SK-N-SH (cell line): Measurements from ENCODE around the gene CD36. TPM values are rescaled to one million over a fixed set of nuclear protein-coding genes. Genes with fewer than 3 reads are reported as not detected.

Experiments
- CTCF ChIA-PET: fragments of 300-600, 350-600 bp; formaldehyde crosslinking; extraction: SDS; loops from one replicate; lab custom pipeline; 2021; lab: Yijun Ruan, JAX
- POLR2A ChIA-PET: fragments of 350-600 bp; sonication (Branson Sonifier 250); formaldehyde crosslinking; extraction: SDS; loops from one replicate; lab custom pipeline; 2020; ENCODE audit warnings: antibody characterized with exemption, inconsistent platforms; lab: Yijun Ruan, JAX
- DNase-seq: peaks from one replicate; pipeline ENCODE4 v3.0.0; 2012
- H2AFZ ChIP-seq: fragments of 200-600 bp; sonication (generic); 2 replicates; pipeline ENCODE4 v1.8.1; 2016; ENCODE audit warnings: antibody characterized with exemption, mild to moderate bottlenecking, low read depth
- H3F3A ChIP-seq: fragments of 200-600 bp; sonication (generic); replicated peaks from 2 replicates; pipeline ENCODE3; 2016; ENCODE audit warnings: antibody characterized with exemption, mild to moderate bottlenecking; ENCODE audit not compliant: insufficient read depth
- H3K27ac ChIP-seq, 2 experiments: fragments of 200-500 bp in 1 of 2; fragments of 200-600 bp in 1 of 2; sonication (Bioruptor generic) in 1 of 2; sonication (generic), shearing (Covaris generic) in 1 of 2; 2 replicates each; pipeline versions ENCODE4 v1.5.1 to v1.6.1; 2014 to 2016; ENCODE audit warnings: low read depth in 2 of 2, inconsistent platforms in 1 of 2, low read length in 1 of 2, mild to moderate bottlenecking in 1 of 2, mixed read lengths in 1 of 2
- H3K27me3 ChIP-seq: fragments of 200-600 bp; sonication (generic), shearing (Covaris generic); 2 replicates; pipeline ENCODE4 v1.6.1; 2016; ENCODE audit warnings: mixed run types; ENCODE audit not compliant: insufficient read depth
- H3K36me3 ChIP-seq, 2 experiments: fragments of 200-500 bp in 1 of 2; fragments of 200-600 bp in 1 of 2; sonication (Bioruptor generic) in 1 of 2; sonication (generic) in 1 of 2; replicated peaks in 1 of 2; 2 replicates each; pipeline versions ENCODE3 to v1.5.1; 2014 to 2016; ENCODE audit warnings: low read length in 1 of 2, mild to moderate bottlenecking in 1 of 2; ENCODE audit not compliant: insufficient read depth in 2 of 2, control insufficient read depth in 1 of 2
- H3K4me1 ChIP-seq, 2 experiments: fragments of 200-500 bp in 1 of 2; fragments of 200-600 bp in 1 of 2; sonication (Bioruptor generic) in 1 of 2; sonication (generic), shearing (Covaris generic) in 1 of 2; 2 replicates each; pipeline versions ENCODE4 v1.5.1 to v1.6.1; 2014 to 2016; ENCODE audit warnings: low read depth in 1 of 2, low read length in 1 of 2, mixed run types in 1 of 2; ENCODE audit not compliant: insufficient read depth in 2 of 2, control insufficient read depth in 1 of 2
- H3K4me2 ChIP-seq: fragments of 200-600 bp; sonication (generic), shearing (Covaris generic); 2 replicates; pipeline ENCODE4 v1.6.1; 2017; ENCODE audit warnings: mixed run types
- H3K4me3 ChIP-seq, 2 experiments: fragments of 200-500 bp in 1 of 2; fragments of 200-600 bp in 1 of 2; sonication (Bioruptor generic) in 1 of 2; sonication (generic), shearing (Covaris generic) in 1 of 2; 2 replicates each; pipeline versions ENCODE4 v1.5.1 to v1.8.1; 2014 to 2016; ENCODE audit warnings: low read depth in 2 of 2, inconsistent platforms in 1 of 2, low read length in 1 of 2, mild to moderate bottlenecking in 1 of 2, mixed read lengths in 1 of 2, moderate library complexity in 1 of 2
- H3K79me2 ChIP-seq: fragments of 200-600 bp; sonication (generic); 2 replicates; pipeline ENCODE4 v1.8.1; 2017; ENCODE audit warnings: mild to moderate bottlenecking; ENCODE audit not compliant: insufficient read depth
- H3K9ac ChIP-seq: fragments of 200-600 bp; sonication (generic); 2 replicates; pipeline ENCODE4 v1.6.1; 2017; ENCODE audit warnings: mixed run types
- H3K9me2 ChIP-seq: fragments of 200-600 bp; sonication (generic); 2 replicates; pipeline ENCODE4 v1.6.1; 2017; ENCODE audit warnings: mixed run types
- H3K9me3 ChIP-seq: fragments of 200-600 bp; sonication (generic); 2 replicates; pipeline ENCODE4 v1.6.1; 2017; ENCODE audit warnings: mixed run types, mild to moderate bottlenecking, moderate library complexity
- H4K20me1 ChIP-seq: fragments of 200-600 bp; sonication (generic); 2 replicates; pipeline ENCODE4 v1.6.1; 2017; ENCODE audit warnings: mild to moderate bottlenecking, mixed run types; ENCODE audit not compliant: insufficient read depth
- CHD2 ChIP-seq: fragments of 150-350 bp; IDR thresholded peaks from 2 replicates; pipeline ENCODE4 v1.6.1; 2018; ENCODE audit warnings: low read length; ENCODE audit not compliant: partially characterized antibody
- EP300 ChIP-seq, 2 experiments: IDR thresholded peaks; 2 replicates each; pipeline versions ENCODE4 v1.4.0 to v1.6.1; 2012; ENCODE audit warnings: borderline replicate concordance in 1 of 2, low read depth in 1 of 2, low read length in 1 of 2
- EZH2phosphoT487 ChIP-seq: fragments of 200-600 bp; sonication (generic); IDR thresholded peaks from 2 replicates; pipeline ENCODE4 v1.6.1; 2017; ENCODE audit warnings: low read depth, mixed run types, mild to moderate bottlenecking, antibody characterized with exemption, moderate library complexity, borderline replicate concordance
- FOSL2 ChIP-seq: IDR thresholded peaks from 2 replicates; pipeline ENCODE4 v1.4.0; 2012; ENCODE audit warnings: low read depth, mild to moderate bottlenecking, moderate library complexity, borderline replicate concordance
- FOXJ3 ChIP-seq: sonication (generic); formaldehyde crosslinking; IDR thresholded peaks from 2 replicates; pipeline ENCODE4 v1.5.1; 2020; ENCODE audit warnings: mild to moderate bottlenecking, missing genetic modification reagents
- FOXM1 ChIP-seq: IDR thresholded peaks from 2 replicates; pipeline ENCODE4 v1.4.0; 2012; ENCODE audit warnings: low read depth, mild to moderate bottlenecking
- GABPA ChIP-seq: IDR thresholded peaks from 2 replicates; pipeline ENCODE4 v1.4.0; 2012; ENCODE audit warnings: low read depth, mild to moderate bottlenecking
- GATA2 ChIP-seq: sonication (generic); formaldehyde crosslinking; IDR thresholded peaks from 2 replicates; pipeline ENCODE4 v1.5.0; 2020; ENCODE audit warnings: mild to moderate bottlenecking, missing genetic modification reagents
- JUND ChIP-seq: IDR thresholded peaks from 2 replicates; pipeline ENCODE4 v1.4.0; 2012
- MEF2A ChIP-seq: IDR thresholded peaks from 2 replicates; pipeline ENCODE4 v1.4.0; 2012; ENCODE audit warnings: low read depth, borderline replicate concordance
- NRF1 ChIP-seq: IDR thresholded peaks from 2 replicates; pipeline ENCODE4 v1.6.1; 2012; ENCODE audit warnings: low read depth, mild to moderate bottlenecking, low read length
- POLR2AphosphoS5 ChIP-seq: IDR thresholded peaks from 2 replicates; pipeline ENCODE4 v1.6.1; 2012; ENCODE audit warnings: low read depth, low read length
- SMC3 ChIP-seq: IDR thresholded peaks from 2 replicates; pipeline ENCODE4 v1.6.1; 2012; ENCODE audit warnings: low read depth, low read length, improper control_type of control experiment
- TAF1 ChIP-seq: IDR thresholded peaks from 2 replicates; pipeline ENCODE4 v1.6.1; 2012; ENCODE audit warnings: low read depth, mild to moderate bottlenecking, low read length, moderate library complexity, borderline replicate concordance
- WGBS: methylation state at CpG from one replicate; pipeline ENCODE4 v1.1.6; 2017; ENCODE audit warnings: low lambda C conversion rate; 5-methylcytosine and 5-hydroxymethylcytosine counted together
- polyA plus RNA-seq, 3 experiments: library from polyadenylated mRNA; depleted of rRNA; stranded (reverse); fragments of >200 nt; gene quantifications; 2 replicates each; pipeline ENCODE4 v1.2.3, GENCODE V29; 2012
- TF ChIP-seq, protein P1 (sequence below): IDR thresholded peaks from 2 replicates; pipeline ENCODE4 v1.4.0; 2012; ENCODE audit warnings: low read depth, borderline replicate concordance
- TF ChIP-seq, protein P2 (sequence below): IDR thresholded peaks from 2 replicates; pipeline ENCODE4 v1.4.0; 2012; ENCODE audit warnings: low read depth
- TF ChIP-seq, protein P3 (sequence below): fragments of 150-350 bp; IDR thresholded peaks from 2 replicates; pipeline ENCODE4 v1.6.1; 2016; ENCODE audit warnings: mild to moderate bottlenecking, low read depth, low read length
- TF ChIP-seq, protein P4 (sequence below): fragments of 150-350 bp; IDR thresholded peaks from 2 replicates; pipeline ENCODE4 v1.6.1; 2017; ENCODE audit warnings: antibody characterized with exemption, low read length, low read depth, borderline replicate concordance
- TF ChIP-seq, protein P5 (sequence below): IDR thresholded peaks from 2 replicates; pipeline ENCODE4 v1.4.0; 2012; ENCODE audit warnings: low read depth, borderline replicate concordance

CD36 gene
- polyA plus RNA-seq, 1 of the 3 experiments (the other 2 are of a cell fraction), result 0.10 TPM

DNA sequence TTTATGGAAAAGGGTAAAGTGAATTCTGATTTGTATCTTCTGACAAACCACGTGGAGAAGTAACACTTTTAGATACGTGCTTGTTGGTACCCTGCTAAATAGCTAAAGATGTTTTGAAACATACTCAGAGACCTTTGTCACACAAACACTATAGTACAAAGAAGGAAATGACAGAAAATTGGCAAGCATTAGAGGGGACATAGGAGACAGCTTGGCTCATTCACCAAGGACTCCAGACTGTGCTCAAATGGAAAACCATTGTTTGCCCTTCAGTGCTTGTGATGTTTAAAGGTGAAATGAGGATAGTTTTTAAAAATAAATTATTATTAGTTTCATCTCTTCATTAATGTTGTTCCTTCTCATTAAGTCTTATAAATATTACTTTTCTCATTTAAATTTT is 34.0 kb upstream of the CD36 start:
- Histone ChIP-seq H3K79me2 (no peaks in the 10 kb centered on the region), H3K36me3 (no peaks in the 10 kb centered on the region), H3K4me2 (no peak overlapping the region), H3K4me3 (no peak overlapping the region), H4K20me1 (no peaks in the 10 kb centered on the region), H3K27me3 (no peaks in the 10 kb centered on the region), H3K9ac (no peak overlapping the region)
- WGBS, result 87% methylated on average over 2 of the region's 2 CpGs
- POLR2A ChIA-PET, result no interaction called here
- DNase-seq, result no peak
- no peak for TF ChIP-seq GABPA
- TF ChIP-seq FOXM1, result no peak
- TF ChIP-seq, protein P1, sequence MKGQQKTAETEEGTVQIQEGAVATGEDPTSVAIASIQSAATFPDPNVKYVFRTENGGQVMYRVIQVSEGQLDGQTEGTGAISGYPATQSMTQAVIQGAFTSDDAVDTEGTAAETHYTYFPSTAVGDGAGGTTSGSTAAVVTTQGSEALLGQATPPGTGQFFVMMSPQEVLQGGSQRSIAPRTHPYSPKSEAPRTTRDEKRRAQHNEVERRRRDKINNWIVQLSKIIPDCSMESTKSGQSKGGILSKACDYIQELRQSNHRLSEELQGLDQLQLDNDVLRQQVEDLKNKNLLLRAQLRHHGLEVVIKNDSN, result no peak
- no peak for TF ChIP-seq SMC3
- TF ChIP-seq EP300 (IDR thresholded peaks at IDR 0.05; ENCODE audit: borderline replicate concordance in 1 of 2, low read depth in 1 of 2, low read length in 1 of 2), result no peak
- TF ChIP-seq FOSL2, result no peak
- TF ChIP-seq, protein P2, sequence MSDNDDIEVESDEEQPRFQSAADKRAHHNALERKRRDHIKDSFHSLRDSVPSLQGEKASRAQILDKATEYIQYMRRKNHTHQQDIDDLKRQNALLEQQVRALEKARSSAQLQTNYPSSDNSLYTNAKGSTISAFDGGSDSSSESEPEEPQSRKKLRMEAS, result no peak
- no peak for TF ChIP-seq FOXJ3 (CRISPR knock-in tag)
- TF ChIP-seq, protein P3, sequence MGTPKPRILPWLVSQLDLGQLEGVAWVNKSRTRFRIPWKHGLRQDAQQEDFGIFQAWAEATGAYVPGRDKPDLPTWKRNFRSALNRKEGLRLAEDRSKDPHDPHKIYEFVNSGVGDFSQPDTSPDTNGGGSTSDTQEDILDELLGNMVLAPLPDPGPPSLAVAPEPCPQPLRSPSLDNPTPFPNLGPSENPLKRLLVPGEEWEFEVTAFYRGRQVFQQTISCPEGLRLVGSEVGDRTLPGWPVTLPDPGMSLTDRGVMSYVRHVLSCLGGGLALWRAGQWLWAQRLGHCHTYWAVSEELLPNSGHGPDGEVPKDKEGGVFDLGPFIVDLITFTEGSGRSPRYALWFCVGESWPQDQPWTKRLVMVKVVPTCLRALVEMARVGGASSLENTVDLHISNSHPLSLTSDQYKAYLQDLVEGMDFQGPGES, result no peak
- TF ChIP-seq GATA2 (CRISPR knock-in tag), result no peak
- no peak for TF ChIP-seq TAF1
- TF ChIP-seq, protein P4, sequence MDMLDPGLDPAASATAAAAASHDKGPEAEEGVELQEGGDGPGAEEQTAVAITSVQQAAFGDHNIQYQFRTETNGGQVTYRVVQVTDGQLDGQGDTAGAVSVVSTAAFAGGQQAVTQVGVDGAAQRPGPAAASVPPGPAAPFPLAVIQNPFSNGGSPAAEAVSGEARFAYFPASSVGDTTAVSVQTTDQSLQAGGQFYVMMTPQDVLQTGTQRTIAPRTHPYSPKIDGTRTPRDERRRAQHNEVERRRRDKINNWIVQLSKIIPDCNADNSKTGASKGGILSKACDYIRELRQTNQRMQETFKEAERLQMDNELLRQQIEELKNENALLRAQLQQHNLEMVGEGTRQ, result no peak
- TF ChIP-seq POLR2AphosphoS5, result no peak
- TF ChIP-seq NRF1, result no peak
- TF ChIP-seq JUND, result no peak
- no peak for TF ChIP-seq MEF2A
- no peak for TF ChIP-seq EZH2phosphoT487
- TF ChIP-seq, protein P5, sequence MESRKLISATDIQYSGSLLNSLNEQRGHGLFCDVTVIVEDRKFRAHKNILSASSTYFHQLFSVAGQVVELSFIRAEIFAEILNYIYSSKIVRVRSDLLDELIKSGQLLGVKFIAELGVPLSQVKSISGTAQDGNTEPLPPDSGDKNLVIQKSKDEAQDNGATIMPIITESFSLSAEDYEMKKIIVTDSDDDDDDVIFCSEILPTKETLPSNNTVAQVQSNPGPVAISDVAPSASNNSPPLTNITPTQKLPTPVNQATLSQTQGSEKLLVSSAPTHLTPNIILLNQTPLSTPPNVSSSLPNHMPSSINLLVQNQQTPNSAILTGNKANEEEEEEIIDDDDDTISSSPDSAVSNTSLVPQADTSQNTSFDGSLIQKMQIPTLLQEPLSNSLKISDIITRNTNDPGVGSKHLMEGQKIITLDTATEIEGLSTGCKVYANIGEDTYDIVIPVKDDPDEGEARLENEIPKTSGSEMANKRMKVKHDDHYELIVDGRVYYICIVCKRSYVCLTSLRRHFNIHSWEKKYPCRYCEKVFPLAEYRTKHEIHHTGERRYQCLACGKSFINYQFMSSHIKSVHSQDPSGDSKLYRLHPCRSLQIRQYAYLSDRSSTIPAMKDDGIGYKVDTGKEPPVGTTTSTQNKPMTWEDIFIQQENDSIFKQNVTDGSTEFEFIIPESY, result no peak
- no peak for TF ChIP-seq CHD2
- TF ChIP-seq, all 33 proteins: peak for 0
- Histone ChIP-seq H3K9me2 (no peaks in the 10 kb centered on the region), H3K4me1 (no peaks in the 10 kb centered on the region; a peak in 1 of 4 replicates), H3F3A (no peaks in the 10 kb centered on the region), H3K9me3 (no peaks in the 10 kb centered on the region), H2AFZ (no peak overlapping the region), H3K27ac (no peak overlapping the region)
- CTCF ChIA-PET, result no interaction called here
